ENCODE results near the gene UNC5B.

UNC5B gene

GRCh38 chr10:71283410-71283809 lies 71.0 kb downstream of the UNC5B start:
- TF ChIP-seq, protein P1, sequence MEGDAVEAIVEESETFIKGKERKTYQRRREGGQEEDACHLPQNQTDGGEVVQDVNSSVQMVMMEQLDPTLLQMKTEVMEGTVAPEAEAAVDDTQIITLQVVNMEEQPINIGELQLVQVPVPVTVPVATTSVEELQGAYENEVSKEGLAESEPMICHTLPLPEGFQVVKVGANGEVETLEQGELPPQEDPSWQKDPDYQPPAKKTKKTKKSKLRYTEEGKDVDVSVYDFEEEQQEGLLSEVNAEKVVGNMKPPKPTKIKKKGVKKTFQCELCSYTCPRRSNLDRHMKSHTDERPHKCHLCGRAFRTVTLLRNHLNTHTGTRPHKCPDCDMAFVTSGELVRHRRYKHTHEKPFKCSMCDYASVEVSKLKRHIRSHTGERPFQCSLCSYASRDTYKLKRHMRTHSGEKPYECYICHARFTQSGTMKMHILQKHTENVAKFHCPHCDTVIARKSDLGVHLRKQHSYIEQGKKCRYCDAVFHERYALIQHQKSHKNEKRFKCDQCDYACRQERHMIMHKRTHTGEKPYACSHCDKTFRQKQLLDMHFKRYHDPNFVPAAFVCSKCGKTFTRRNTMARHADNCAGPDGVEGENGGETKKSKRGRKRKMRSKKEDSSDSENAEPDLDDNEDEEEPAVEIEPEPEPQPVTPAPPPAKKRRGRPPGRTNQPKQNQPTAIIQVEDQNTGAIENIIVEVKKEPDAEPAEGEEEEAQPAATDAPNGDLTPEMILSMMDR (IDR thresholded peaks at IDR 0.05; ENCODE audit: low read depth, low read length, missing control alignments) = no peak
- H3K4me3 ChIP-seq (ENCODE audit: low read depth, low read length) = no peak overlapping the region
- DNase-seq (ENCODE audit: low read depth) = no peak

DNA sequence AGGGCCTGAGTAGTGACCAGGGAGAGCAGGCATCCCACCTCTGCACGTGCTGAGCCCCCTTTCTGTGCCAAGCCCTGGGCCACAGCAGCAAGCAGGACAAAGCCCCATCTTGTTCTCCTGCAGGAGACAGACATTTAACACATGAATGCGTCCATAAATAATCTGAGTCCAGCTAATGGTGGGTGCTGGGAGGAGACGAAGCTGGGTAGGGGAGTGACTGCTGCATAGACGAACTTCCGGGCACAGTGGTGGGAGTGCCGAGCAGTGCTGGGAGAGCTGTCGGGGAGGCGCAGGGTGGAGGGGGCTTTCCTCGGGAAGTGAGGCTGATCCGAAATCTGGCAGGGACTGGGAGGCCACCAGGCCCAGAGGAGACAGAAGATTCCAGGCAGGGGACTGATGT lies 71.5 kb downstream of the UNC5B start:
- TF ChIP-seq, protein P1 (IDR thresholded peaks at IDR 0.05; ENCODE audit: low read depth, low read length, missing control alignments) = no peak

DNA sequence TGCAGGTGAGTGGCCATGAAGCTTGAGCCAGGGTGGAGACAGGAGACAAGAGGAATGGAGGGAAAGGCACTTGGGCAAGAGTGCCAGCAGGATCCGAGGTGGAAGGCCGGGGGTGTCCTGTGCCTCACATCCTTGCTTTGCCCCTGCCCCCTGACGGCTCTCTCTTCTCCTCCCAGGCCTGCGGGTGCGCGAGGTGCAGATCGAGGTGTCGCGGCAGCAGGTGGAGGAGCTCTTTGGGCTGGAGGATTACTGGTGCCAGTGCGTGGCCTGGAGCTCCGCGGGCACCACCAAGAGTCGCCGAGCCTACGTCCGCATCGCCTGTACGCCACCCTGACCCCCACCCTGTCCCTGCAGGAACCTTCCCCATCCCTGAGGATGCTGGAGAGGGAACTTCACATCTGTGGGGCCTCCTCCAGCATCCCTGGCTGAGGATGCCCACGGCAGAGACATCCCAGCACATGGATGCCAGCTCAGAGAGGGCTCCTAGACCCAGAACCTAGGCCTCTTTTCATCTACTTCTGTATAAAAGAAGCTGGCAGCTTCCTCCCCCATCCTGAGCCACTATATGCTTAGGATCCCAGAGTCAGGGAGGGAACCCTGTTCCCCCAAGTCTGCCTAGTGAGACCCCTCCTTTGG lies 72.3 kb downstream of the UNC5B start:
- no peak overlapping the region for H3K4me3 ChIP-seq (ENCODE audit: low read depth, low read length)
- DNase-seq (ENCODE audit: low read depth) = no peak
- TF ChIP-seq, protein P1 (IDR thresholded peaks at IDR 0.05; ENCODE audit: low read depth, low read length, missing control alignments) = no peak

More for the DNA sequence above, 71.5 kb downstream of the UNC5B start:
- H3K4me3 ChIP-seq (ENCODE audit: low read depth, low read length) = no peak overlapping the region
- DNase-seq (ENCODE audit: low read depth) = no peak

GRCh38 chr10:71285180-71285545 lies 72.8 kb downstream of the UNC5B start:
- H3K4me3 ChIP-seq (ENCODE audit: low read depth, low read length) = no peak overlapping the region
- TF ChIP-seq, protein P1 (IDR thresholded peaks at IDR 0.05; ENCODE audit: low read depth, low read length, missing control alignments) = peak; percentile 80
- DNase-seq (ENCODE audit: low read depth) = no peak

DNA sequence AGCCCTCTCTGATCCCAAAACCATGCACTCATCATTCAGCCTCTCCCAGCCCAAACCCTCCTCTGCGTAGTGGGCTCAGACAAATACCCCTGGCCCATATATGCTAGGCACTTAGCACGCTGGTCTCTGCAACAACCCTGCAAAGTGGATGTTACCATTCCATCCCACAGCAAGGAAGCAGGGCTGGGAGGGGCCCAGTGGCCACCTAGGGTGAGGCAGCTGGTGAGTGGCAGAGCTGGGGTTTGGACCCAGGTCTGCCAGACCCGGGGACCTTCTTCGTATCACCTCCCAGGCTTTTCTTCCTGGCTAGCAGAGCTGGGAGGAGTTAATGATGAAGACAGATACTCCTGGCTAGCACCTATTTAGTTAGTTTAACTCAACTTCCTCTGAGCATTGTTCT lies 73.6 kb downstream of the UNC5B start:
- TF ChIP-seq, protein P1 (IDR thresholded peaks at IDR 0.05; ENCODE audit: low read depth, low read length, missing control alignments) = no peak
- H3K4me3 ChIP-seq (ENCODE audit: low read depth, low read length) = no peak overlapping the region
- DNase-seq (ENCODE audit: low read depth) = no peak

DNA sequence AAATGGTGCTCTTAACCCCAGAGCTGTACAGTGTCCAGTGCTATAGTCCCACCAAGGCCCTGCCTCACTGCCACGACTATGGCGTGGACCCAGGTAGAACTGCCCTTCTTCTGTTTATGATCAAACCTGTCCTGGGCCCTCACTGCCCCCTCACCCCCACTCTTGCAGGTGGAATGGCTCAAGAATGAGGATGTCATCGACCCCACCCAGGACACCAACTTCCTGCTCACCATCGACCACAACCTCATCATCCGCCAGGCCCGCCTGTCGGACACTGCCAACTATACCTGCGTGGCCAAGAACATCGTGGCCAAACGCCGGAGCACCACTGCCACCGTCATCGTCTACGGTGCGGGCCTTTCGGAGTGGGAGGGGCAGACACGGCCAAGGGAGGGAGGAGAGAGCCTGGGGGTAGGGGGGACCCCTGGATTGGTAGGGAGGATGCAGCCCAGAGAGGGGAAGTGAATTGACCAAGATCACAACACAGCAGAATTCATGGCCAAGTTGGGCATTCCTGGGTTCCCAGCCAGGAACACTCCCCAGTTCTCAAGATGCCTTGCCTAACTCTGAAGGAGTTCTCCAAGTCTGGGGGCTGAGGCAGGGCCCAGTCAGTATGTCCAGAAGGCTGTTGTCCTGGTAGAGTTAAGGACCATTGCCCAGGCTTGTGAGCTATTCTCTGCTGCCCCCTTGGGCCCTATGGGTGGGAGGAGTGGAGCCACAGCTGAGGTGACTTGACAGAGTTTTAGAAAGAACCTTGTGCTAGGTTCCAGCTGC lies 74.3 kb downstream of the UNC5B start:
- no peak overlapping the region for H3K4me3 ChIP-seq (ENCODE audit: low read depth, low read length)
- TF ChIP-seq, protein P1 (IDR thresholded peaks at IDR 0.05; ENCODE audit: low read depth, low read length, missing control alignments) = no peak
- no peak for DNase-seq (ENCODE audit: low read depth)
